ENCODE data around the gene GSN. TPM values are rescaled to one million over a fixed set of nuclear protein-coding genes. Genes with fewer than 3 reads are reported as not detected.
A peak's percentile ranks its signal among the peaks of the same experiment; 100 is the strongest.

GSN gene
- total RNA-seq, 1 experiment from 2014 or later, result 100 TPM

DNA sequence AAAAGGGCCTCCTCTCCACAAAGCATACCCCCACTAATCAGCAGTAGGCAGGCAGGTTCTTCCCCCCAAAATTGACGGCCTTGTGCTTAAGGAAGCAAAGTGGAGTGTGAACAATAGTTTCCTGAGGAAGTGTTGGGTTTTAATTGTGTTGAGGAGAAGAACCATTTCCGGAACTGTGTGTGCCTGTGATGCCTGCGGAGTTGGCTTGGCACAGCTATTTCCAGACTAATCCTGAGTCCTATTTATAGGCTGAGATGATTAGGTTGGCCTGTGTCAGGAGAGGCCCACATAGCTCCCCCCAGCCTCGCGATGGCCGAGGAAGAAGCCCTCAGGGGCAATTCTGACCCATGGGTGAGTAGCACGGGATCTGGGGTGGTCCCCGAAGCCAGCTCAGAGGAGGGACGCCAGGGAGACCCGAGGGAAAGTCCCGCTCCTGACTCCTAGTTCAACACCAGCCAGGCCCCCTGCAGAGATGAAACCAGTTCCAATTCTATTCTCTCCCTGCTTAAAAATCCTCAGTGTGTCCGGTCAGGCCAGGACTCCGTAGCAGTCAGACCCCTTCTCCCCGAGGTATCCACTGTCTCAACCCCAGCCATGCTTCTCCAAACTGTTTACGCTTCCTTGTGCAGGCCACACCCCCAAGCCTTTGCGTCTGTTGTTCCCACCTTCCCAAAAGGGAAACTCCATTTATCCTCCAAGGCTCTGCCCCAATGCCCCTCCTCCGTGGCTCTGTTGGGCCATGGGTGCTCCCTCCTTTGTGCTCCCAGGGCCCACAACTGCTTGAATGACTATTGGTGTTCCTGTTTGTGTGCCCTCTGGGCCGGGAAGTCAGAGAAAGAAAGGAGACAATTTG, 18.1 kb downstream of the GSN start:
- no peaks in the 10 kb centered on the region for H3K27me3 Mint-ChIP-seq (ENCODE audit: insufficient read depth, unreplicated experiment)
- DNase-seq, result peak in 1 of 2 experiments; percentile 69
- peaks cover 64% of the 10 kb centered on the region for H3K4me1 ChIP-seq
- no peaks in the 10 kb centered on the region for H3K9me3 ChIP-seq
- H3K27me3 ChIP-seq (replicated peaks; ENCODE audit: control insufficient read depth, insufficient read depth, low read length), result no peaks in the 10 kb centered on the region
- no peaks in the 10 kb centered on the region for H3K9me3 Mint-ChIP-seq (ENCODE audit: unreplicated experiment)
- H3K4me3 ChIP-seq (ENCODE audit: low read depth, low read length), result no peak overlapping the region
- H3K4me3 Mint-ChIP-seq (ENCODE audit: unreplicated experiment), result peak overlapping the region; percentile 62
- peaks cover 3% of the 10 kb centered on the region; the same call in 1 of the 2 replicates for H3K36me3 ChIP-seq (ENCODE audit: control insufficient read depth, insufficient read depth, low read length)
- intact Hi-C loops (cut with micrococcal nuclease; ENCODE audit: unreplicated experiment), result loop anchor here (2.0 kb wide), 1 partner anchor 19 kb away; no protein-coding TSS in a partner anchor
- TSS peak; percentile 84 for BruUV-seq (replicated peaks)
- peaks cover 7% of the 10 kb centered on the region for H3K36me3 Mint-ChIP-seq (ENCODE audit: insufficient read depth, unreplicated experiment)
- peaks cover 66% of the 10 kb centered on the region for H3K4me1 Mint-ChIP-seq (ENCODE audit: low read depth, unreplicated experiment)
- TF ChIP-seq, protein P1, sequence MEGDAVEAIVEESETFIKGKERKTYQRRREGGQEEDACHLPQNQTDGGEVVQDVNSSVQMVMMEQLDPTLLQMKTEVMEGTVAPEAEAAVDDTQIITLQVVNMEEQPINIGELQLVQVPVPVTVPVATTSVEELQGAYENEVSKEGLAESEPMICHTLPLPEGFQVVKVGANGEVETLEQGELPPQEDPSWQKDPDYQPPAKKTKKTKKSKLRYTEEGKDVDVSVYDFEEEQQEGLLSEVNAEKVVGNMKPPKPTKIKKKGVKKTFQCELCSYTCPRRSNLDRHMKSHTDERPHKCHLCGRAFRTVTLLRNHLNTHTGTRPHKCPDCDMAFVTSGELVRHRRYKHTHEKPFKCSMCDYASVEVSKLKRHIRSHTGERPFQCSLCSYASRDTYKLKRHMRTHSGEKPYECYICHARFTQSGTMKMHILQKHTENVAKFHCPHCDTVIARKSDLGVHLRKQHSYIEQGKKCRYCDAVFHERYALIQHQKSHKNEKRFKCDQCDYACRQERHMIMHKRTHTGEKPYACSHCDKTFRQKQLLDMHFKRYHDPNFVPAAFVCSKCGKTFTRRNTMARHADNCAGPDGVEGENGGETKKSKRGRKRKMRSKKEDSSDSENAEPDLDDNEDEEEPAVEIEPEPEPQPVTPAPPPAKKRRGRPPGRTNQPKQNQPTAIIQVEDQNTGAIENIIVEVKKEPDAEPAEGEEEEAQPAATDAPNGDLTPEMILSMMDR (IDR thresholded peaks at IDR 0.05; ENCODE audit: insufficient read depth in 1 of 2, low read depth in 1 of 2, low read length in 1 of 2, severe bottlenecking in 1 of 2, unreplicated experiment in 1 of 2), result no peak
- H3K27ac Mint-ChIP-seq (ENCODE audit: unreplicated experiment), result peak overlapping the region; percentile 99
- POLR2A ChIA-PET, result interaction anchor here (0.6 to 2.0 kb wide), 4 partner anchors 13 to 364 kb away, joined by 3 to 24 read pairs (median 5); partner anchors contain the start of gene GSN
- CTCF ChIA-PET, result interaction anchor here (0.6 to 3.1 kb wide), 10 partner anchors 8 to 226 kb away, joined by 3 to 31 read pairs (median 7); partner anchors contain the start of gene GSN

DNA sequence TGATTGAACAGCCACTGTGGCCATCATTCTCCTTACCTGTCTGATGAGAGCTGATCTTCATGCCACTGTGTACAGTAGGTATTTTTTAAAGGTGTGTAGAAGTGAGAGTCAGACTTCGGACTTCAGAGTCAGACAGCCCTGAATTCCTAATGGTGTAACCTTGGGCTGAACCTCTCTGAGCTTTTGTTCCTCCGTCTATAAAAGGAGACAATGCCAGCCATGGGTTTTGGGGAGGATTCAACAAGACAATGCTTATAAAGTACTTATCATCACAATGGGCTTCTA, 18.7 kb downstream of the GSN start:
- Histone ChIP-seq H3K4me3 (ENCODE audit: low read depth, low read length) (no peak overlapping the region), H3K9me3 (no peaks in the 10 kb centered on the region), H3K4me1 (peaks cover 58% of the 10 kb centered on the region), H3K27me3 (replicated peaks; ENCODE audit: control insufficient read depth, insufficient read depth, low read length) (no peaks in the 10 kb centered on the region), H3K36me3 (ENCODE audit: control insufficient read depth, insufficient read depth, low read length) (peaks cover 3% of the 10 kb centered on the region; the same call in 1 of the 2 replicates)
- Mint-ChIP-seq H3K27me3 (ENCODE audit: insufficient read depth, unreplicated experiment) (no peaks in the 10 kb centered on the region), H3K4me1 (ENCODE audit: low read depth, unreplicated experiment) (peaks cover 60% of the 10 kb centered on the region), H3K27ac (ENCODE audit: unreplicated experiment) (peak overlapping the region; percentile 99), H3K9me3 (ENCODE audit: unreplicated experiment) (no peaks in the 10 kb centered on the region), H3K36me3 (ENCODE audit: insufficient read depth, unreplicated experiment) (peaks cover 7% of the 10 kb centered on the region), H3K4me3 (ENCODE audit: unreplicated experiment) (peak overlapping the region; percentile 62)
- CTCF ChIA-PET, result interaction anchor here (0.6 to 3.1 kb wide), 10 partner anchors 8 to 226 kb away, joined by 3 to 31 read pairs (median 7); partner anchors contain the start of gene GSN
- intact Hi-C loops (cut with micrococcal nuclease; ENCODE audit: unreplicated experiment), result loop anchor here (2.0 kb wide), 1 partner anchor 18 kb away; no protein-coding TSS in a partner anchor
- no peak for DNase-seq
- no TSS peak for BruUV-seq (replicated peaks)
- TF ChIP-seq, protein P1 (IDR thresholded peaks at IDR 0.05; ENCODE audit: insufficient read depth in 1 of 2, low read depth in 1 of 2, low read length in 1 of 2, severe bottlenecking in 1 of 2, unreplicated experiment in 1 of 2), result no peak
- POLR2A ChIA-PET, result interaction anchor here (0.6 to 2.0 kb wide), 4 partner anchors 13 to 364 kb away, joined by 3 to 24 read pairs (median 5); partner anchors contain the start of gene GSN

DNA sequence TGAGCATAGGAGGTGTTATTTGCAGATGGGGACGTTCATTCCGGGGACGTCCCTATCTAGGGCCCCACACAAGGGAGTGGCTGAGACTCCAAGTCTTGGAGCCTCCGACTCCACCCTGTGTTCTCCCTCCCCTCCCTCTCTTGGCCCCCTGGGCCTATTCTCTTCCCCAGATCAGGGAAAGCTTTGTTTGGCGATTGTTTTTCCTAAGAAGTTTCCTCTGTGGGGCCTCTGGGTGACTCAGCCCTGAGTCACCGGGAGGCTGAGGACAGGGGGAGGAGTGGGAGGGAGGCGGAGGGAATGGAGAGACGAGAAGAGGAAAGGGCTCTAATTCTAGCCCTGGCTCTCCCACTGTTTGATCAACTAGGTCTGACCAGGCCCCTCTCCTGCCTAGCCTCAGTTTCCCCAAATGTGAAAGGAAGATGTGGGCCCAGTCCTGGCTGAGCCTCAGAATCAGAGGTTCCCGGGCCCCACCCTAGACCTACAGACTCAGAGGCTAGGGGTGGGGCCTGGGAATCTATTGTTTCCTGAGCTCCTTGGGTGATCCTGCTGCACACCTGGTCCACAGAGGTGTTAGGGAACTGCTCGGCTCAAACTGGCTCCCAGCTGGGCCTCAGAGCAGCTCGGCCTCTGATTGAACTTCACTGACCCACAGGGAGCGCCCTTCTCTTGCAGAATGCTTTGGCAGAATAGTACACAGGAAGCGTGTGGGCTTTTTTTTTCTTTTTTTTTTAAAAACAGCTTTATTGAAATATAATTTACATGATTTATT, 19.2 kb downstream of the GSN start:
- ChIA-PET CTCF (interaction anchor here (0.5 to 3.1 kb wide), 15 partner anchors 9 to 893 kb away, joined by 3 to 31 read pairs (median 4); partner anchors contain the start of gene GSN), POLR2A (interaction anchor here (0.6 to 2.0 kb wide), 8 partner anchors 9 to 81 kb away, joined by 3 to 24 read pairs (median 6); partner anchors contain the start of gene GSN)
- H3K4me1 Mint-ChIP-seq (ENCODE audit: low read depth, unreplicated experiment), result peaks cover 56% of the 10 kb centered on the region
- peak; percentile 88 to 96 for DNase-seq
- peak overlapping the region; percentile 99 for H3K27ac Mint-ChIP-seq (ENCODE audit: unreplicated experiment)
- H3K9me3 ChIP-seq, result no peaks in the 10 kb centered on the region
- H3K27me3 ChIP-seq (replicated peaks; ENCODE audit: control insufficient read depth, insufficient read depth, low read length), result no peaks in the 10 kb centered on the region
- H3K36me3 Mint-ChIP-seq (ENCODE audit: insufficient read depth, unreplicated experiment), result peaks cover 7% of the 10 kb centered on the region
- H3K4me3 Mint-ChIP-seq (ENCODE audit: unreplicated experiment), result peak overlapping the region; percentile 62
- H3K9me3 Mint-ChIP-seq (ENCODE audit: unreplicated experiment), result no peaks in the 10 kb centered on the region
- intact Hi-C loops (cut with micrococcal nuclease; ENCODE audit: unreplicated experiment), result loop anchor here (1.0 to 2.0 kb wide), 5 partner anchors 9 to 74 kb away; partner anchors contain the start of gene GSN
- BruUV-seq (replicated peaks), result no TSS peak
- TF ChIP-seq, protein P1 (IDR thresholded peaks at IDR 0.05; ENCODE audit: insufficient read depth in 1 of 2, low read depth in 1 of 2, low read length in 1 of 2, severe bottlenecking in 1 of 2, unreplicated experiment in 1 of 2), result peak; percentile 28 to 53
- peaks cover 53% of the 10 kb centered on the region for H3K4me1 ChIP-seq
- no peaks in the 10 kb centered on the region for H3K27me3 Mint-ChIP-seq (ENCODE audit: insufficient read depth, unreplicated experiment)
- peaks cover 3% of the 10 kb centered on the region; the same call in 1 of the 2 replicates for H3K36me3 ChIP-seq (ENCODE audit: control insufficient read depth, insufficient read depth, low read length)
- no peak overlapping the region for H3K4me3 ChIP-seq (ENCODE audit: low read depth, low read length)
